GM12878 (cell line): ENCODE data around the gene RALGPS1. TPM values are rescaled to one million over a fixed set of nuclear protein-coding genes. Genes with fewer than 3 reads are reported as not detected.

Source experiments
- ATAC-seq: fragments of 200-7000 bp; cut with Tn5 transposase; 3 replicates; pipeline ENCODE4 v1.9.1; 2020; ENCODE audit warnings: mild to moderate bottlenecking, moderate library complexity
- BruUV-seq: library from RNA; stranded (reverse); fragments of 400-500 nt; replicated peaks from 2 replicates; lab custom pipeline; 2021; lab: Mats Ljungman, UMichigan
- CTCF ChIA-PET: fragments of 300-600 bp; sonication (Branson Sonifier 250); formaldehyde crosslinking; extraction: SDS; loops from one replicate; lab custom pipeline; 2021; ENCODE audit warnings: inconsistent platforms; lab: Yijun Ruan, JAX
- POLR2A ChIA-PET: fragments of 350-600 bp; formaldehyde crosslinking; extraction: SDS; loops from one replicate; lab custom pipeline; 2021; ENCODE audit warnings: inconsistent platforms; lab: Charles Lee
- RAD21 ChIA-PET: fragments of 300-600 bp; sonication (Branson Sonifier 250); formaldehyde crosslinking; loops from one replicate; lab custom pipeline; 2023; ENCODE audit warnings: antibody characterized with exemption; ENCODE audit not compliant: unreplicated experiment; lab: Charles Lee
- SMC1A ChIA-PET: fragments of 300-600 bp; sonication (Branson Sonifier 250); formaldehyde crosslinking; loops from one replicate; lab custom pipeline; 2023; ENCODE audit not compliant: unreplicated experiment, uncharacterized antibody; lab: Charles Lee
- DNase-seq: peaks from one replicate; pipeline ENCODE4 v3.0.0-alpha.2; 2011; ENCODE audit warnings: low read depth, low spot score
- FAIRE-seq: peaks from 3 replicates; lab custom pipeline; 2011; peaks lifted over from hg19 to GRCh38; lab: Jason Lieb, UNC
- H2AFZ ChIP-seq: 2 replicates; pipeline ENCODE4 v1.6.0; 2011; ENCODE audit warnings: low read depth, low read length, control low read depth; ENCODE audit not compliant: control insufficient read depth
- H3K27ac ChIP-seq: 2 replicates; pipeline ENCODE4 v1.5.1; 2011; ENCODE audit warnings: control low read depth; ENCODE audit not compliant: control insufficient read depth, insufficient read depth
- H3K27me3 ChIP-seq, 2 experiments: replicated peaks in 1 of 2; 2 replicates each; pipeline versions ENCODE4 v1.6.0 to v1.6.1; 2011; ENCODE audit warnings: low read length in 1 of 2; ENCODE audit not compliant: control insufficient read depth in 2 of 2, insufficient read depth in 2 of 2
- H3K36me3 ChIP-seq, 2 experiments: 2 replicates each; pipeline ENCODE4 v1.5.1; 2011; ENCODE audit warnings: low read length in 1 of 2; ENCODE audit not compliant: control insufficient read depth in 2 of 2, insufficient read depth in 2 of 2
- H3K4me1 ChIP-seq: 2 replicates; pipeline ENCODE4 v1.6.1; 2011; ENCODE audit warnings: mild to moderate bottlenecking, low read length, moderate library complexity, mixed read lengths; ENCODE audit not compliant: control insufficient read depth, insufficient read depth
- H3K4me2 ChIP-seq: 2 replicates; pipeline ENCODE4 v1.6.0; 2011; ENCODE audit warnings: control low read depth; ENCODE audit not compliant: control insufficient read depth, insufficient read depth
- H3K4me3 ChIP-seq: fragments of 200-600 bp; sonication (generic); 2 replicates; pipeline ENCODE4 v1.5.1; 2016
- H3K79me2 ChIP-seq: 2 replicates; pipeline ENCODE4 v1.6.0; 2011; ENCODE audit warnings: low read length; ENCODE audit not compliant: control insufficient read depth, insufficient read depth
- H3K9ac ChIP-seq: 2 replicates; pipeline ENCODE4 v1.8.0; 2011; ENCODE audit warnings: low read length, control low read depth, mixed read lengths; ENCODE audit not compliant: control insufficient read depth, insufficient read depth
- H3K9me3 ChIP-seq: replicated peaks from 3 replicates; pipeline ENCODE4 v1.5.1; 2011; ENCODE audit warnings: mild to moderate bottlenecking, low read length; ENCODE audit not compliant: control insufficient read depth, insufficient read depth
- H4K20me1 ChIP-seq: 2 replicates; pipeline ENCODE4 v1.6.0; 2011; ENCODE audit not compliant: control insufficient read depth, insufficient read depth
- ASH2L ChIP-seq: fragments of 300-600, 200-600 bp; sonication (generic); IDR thresholded peaks from 2 replicates; pipeline ENCODE4 v1.6.1; 2017; ENCODE audit warnings: low read depth, mild to moderate bottlenecking, borderline replicate concordance
- CBX3 ChIP-seq: fragments of 200-600 bp; sonication (generic); IDR thresholded peaks from 2 replicates; pipeline ENCODE4 v1.6.1; 2016; ENCODE audit warnings: low read depth, borderline replicate concordance
- CEBPB ChIP-seq, 2 experiments: fragments of 150-350 bp in 1 of 2; IDR thresholded peaks; 2 replicates each; pipeline ENCODE4 v1.6.1; 2012 to 2014; ENCODE audit warnings: low read depth in 2 of 2, low read length in 2 of 2, borderline replicate concordance in 1 of 2, inconsistent platforms in 1 of 2
- EZH2 ChIP-seq: IDR thresholded peaks from 2 replicates; pipeline ENCODE4 v1.6.1; 2012; ENCODE audit warnings: low read depth, mild to moderate bottlenecking, control low read depth, inconsistent platforms, low read length, borderline replicate concordance; ENCODE audit not compliant: control insufficient read depth
- GATAD2B ChIP-seq: fragments of 450-650 bp; conservative IDR thresholded peaks from 2 replicates; pipeline ENCODE4 v1.6.1; 2017; ENCODE audit warnings: low read depth, mild to moderate bottlenecking, moderate library complexity
- HDGF ChIP-seq: fragments of 450-650 bp; IDR thresholded peaks from 2 replicates; pipeline ENCODE4 v1.6.1; 2016; ENCODE audit warnings: antibody characterized with exemption
- NFYA ChIP-seq: IDR thresholded peaks from 2 replicates; pipeline ENCODE4 v1.6.1; 2011; ENCODE audit warnings: low read depth, mild to moderate bottlenecking, low read length, improper control_type of control experiment, borderline replicate concordance
- NR2C2 ChIP-seq: IDR thresholded peaks from 2 replicates; pipeline ENCODE4 v1.6.1; 2011; ENCODE audit warnings: borderline replicate concordance, low read depth; ENCODE audit not compliant: control insufficient read depth, insufficient read length
- PAX5 ChIP-seq: IDR thresholded peaks from 2 replicates; pipeline ENCODE4 v1.6.1; 2011; ENCODE audit warnings: low read depth, low read length, borderline replicate concordance
- POLR2AphosphoS2 ChIP-seq: IDR thresholded peaks from 2 replicates; pipeline ENCODE4 v1.6.1; 2011; ENCODE audit warnings: low read depth, mild to moderate bottlenecking, low read length, improper control_type of control experiment, moderate library complexity
- RB1 ChIP-seq: fragments of 450-650 bp; formaldehyde crosslinking; IDR thresholded peaks from 2 replicates; pipeline ENCODE4 v1.6.1; 2017; ENCODE audit warnings: mild to moderate bottlenecking, borderline replicate concordance
- RELB ChIP-seq: fragments of 450-650 bp; IDR thresholded peaks from 2 replicates; pipeline ENCODE4 v1.6.1; 2017; ENCODE audit warnings: low read depth, mild to moderate bottlenecking, moderate library complexity
- SRF ChIP-seq, 2 experiments: IDR thresholded peaks; 2 replicates each; pipeline ENCODE4 v1.6.1; 2011; ENCODE audit warnings: low read depth in 2 of 2, low read length in 2 of 2, mild to moderate bottlenecking in 1 of 2, moderate library complexity in 1 of 2
- TARDBP ChIP-seq: IDR thresholded peaks from 2 replicates; pipeline ENCODE4 v1.6.1; 2016; ENCODE audit warnings: borderline replicate concordance
- TBL1XR1 ChIP-seq: IDR thresholded peaks from 2 replicates; pipeline ENCODE4 v1.6.1; 2012; ENCODE audit warnings: low read depth, low read length, improper control_type of control experiment
- USF1 ChIP-seq: IDR thresholded peaks from 2 replicates; pipeline ENCODE4 v1.6.1; 2011; ENCODE audit warnings: borderline replicate concordance, low read depth, mild to moderate bottlenecking, moderate library complexity, mixed read lengths, low read length; ENCODE audit not compliant: insufficient read depth; ENCODE audit errors: extremely low read length
- WRNIP1 ChIP-seq: IDR thresholded peaks from 2 replicates; pipeline ENCODE4 v1.6.1; 2011; ENCODE audit warnings: low read depth, low read length, improper control_type of control experiment, borderline replicate concordance
- WGBS: methylation state at CpG from one replicate; pipeline ENCODE4 v1.1.6; 2016; ENCODE audit warnings: low lambda C conversion rate; ENCODE audit not compliant: insufficient replicate concordance, insufficient coverage; ENCODE audit errors: missing lambda C conversion rate; 5-methylcytosine and 5-hydroxymethylcytosine counted together
- in situ Hi-C: fragments of 300-500 bp; cut with MboI; formaldehyde crosslinking; loops from 9 replicates; pipeline ENCODE4 v1.14.3; 2018; ENCODE audit warnings: mixed read lengths
- intact Hi-C: fragments of 100-400 bp; cut with micrococcal nuclease; formaldehyde crosslinking; loops from one replicate; pipeline ENCODE4 v1.14.2; 2022; ENCODE audit not compliant: unreplicated experiment
- polyA plus RNA-seq, 11 experiments: library from polyadenylated mRNA; depleted of rRNA in 4 of 11; unstranded in 6 of 11; stranded (reverse) in 5 of 11; fragments of >200 nt; fragmentation: Nextera tagmentation in 4 of 11; fragmentation: Illumina TruSeq in 1 of 11; extraction: Ambion mirVana in 4 of 11; extraction: Trizol in 1 of 11; gene quantifications; 1 replicate in 1 of 11; 2 replicates in 10 of 11; pipeline versions ENCODE4 v1.2.1 to v1.2.3, GENCODE V29; 2011 to 2016; ENCODE audit warnings: inconsistent platforms in 2 of 11, missing spikeins in 2 of 11, low read depth in 1 of 11
- total RNA-seq, 4 experiments: library from RNA; depleted of rRNA in 3 of 4; stranded (reverse); fragments of >200 nt in 3 of 4; fragmentation: Illumina TruSeq in 1 of 4; extraction: Trizol in 1 of 4; gene quantifications; 2 replicates each; pipeline versions ENCODE4 v1.2.1 to v1.2.3, GENCODE V29; 2013 to 2021

The RALGPS1 gene
- total and polyA plus RNA-seq, 10 of the 15 experiments (the other 5 are each of a cell fraction or from before 2014, with no cell fraction given): 0.13 to 5.6 (median 2.7) TPM

GRCh38 chr9:127133739-127134167 is 219.2 kb downstream of the RALGPS1 start:
- ChIA-PET SMC1A (interaction anchor here (0.9 to 2.4 kb wide), 5 partner anchors 9 to 134 kb away, joined by 3 to 6 read pairs (median 3); no protein-coding TSS in a partner anchor), RAD21 (interaction anchor here (1.0 to 1.4 kb wide), 2 partner anchors 11 to 33 kb away, joined by 5 read pairs; no protein-coding TSS in a partner anchor), CTCF (interaction anchor here (0.6 to 1.0 kb wide), 4 partner anchors 15 to 36 kb away, joined by 3 read pairs; no protein-coding TSS in a partner anchor), POLR2A (interaction anchor here (0.6 to 1.3 kb wide), 4 partner anchors 13 to 214 kb away, joined by 3 to 4 read pairs (median 3); no protein-coding TSS in a partner anchor)
- no peaks in the 10 kb centered on the region for H3K79me2 ChIP-seq
- no peak overlapping the region for H2AFZ ChIP-seq
- H3K4me1 ChIP-seq: no peaks in the 10 kb centered on the region
- H3K4me2 ChIP-seq: no peak overlapping the region
- no peak overlapping the region for H3K27ac ChIP-seq
- intact Hi-C loops: no loop called here
- no peaks in the 10 kb centered on the region for H3K36me3 ChIP-seq
- no peak overlapping the region for H3K9ac ChIP-seq
- no peak overlapping the region for H3K4me3 ChIP-seq
- WGBS: 77% methylated on average over 13 of the region's 13 CpGs
- ATAC-seq (no peak), FAIRE-seq (no peak), DNase-seq (no peak)
- H3K27me3 ChIP-seq: no peaks in the 10 kb centered on the region
- H4K20me1 ChIP-seq: no peaks in the 10 kb centered on the region
- BruUV-seq: no TSS peak
- TF ChIP-seq CBX3 (no peak), POLR2AphosphoS2 (no peak), RB1 (no peak), TARDBP (no peak), EZH2 (no peak), GATAD2B (no peak), ASH2L (no peak), CEBPB (IDR thresholded peaks at IDR 0.05; ENCODE audit: borderline replicate concordance in 1 of 2, low read depth in 2 of 2, low read length in 2 of 2) (no peak), SRF (IDR thresholded peaks at IDR 0.05; ENCODE audit: low read depth in 2 of 2, low read length in 2 of 2) (no peak), PAX5 (no peak), HDGF (no peak), USF1 (no peak), NR2C2 (no peak), RELB (no peak), WRNIP1 (no peak), NFYA (no peak), TBL1XR1 (no peak)
- in situ Hi-C loops: no loop called here
- H3K9me3 ChIP-seq: no peaks in the 10 kb centered on the region
